HG02943 (cell line): ENCODE results near the gene TBCK.

Experiments
- ATAC-seq: cut with Tn5 transposase; IDR thresholded peaks from one replicate; pipeline ENCODE4 v1.9.1; 2021; ENCODE audit warnings: mild to moderate bottlenecking, low read depth, moderate library complexity; ENCODE audit not compliant: unreplicated experiment

The TBCK gene

GRCh38 chr4:106056914-106057313, 259.1 kb downstream of the TBCK start:
- no peak for ATAC-seq

GRCh38 chr4:106051514-106051913, 264.5 kb downstream of the TBCK start:
- no peak for ATAC-seq

- ATAC-seq = no peak
Measured at GRCh38 chr4:106049490-106049889, 266.5 kb downstream of the TBCK start.

- ATAC-seq = no peak
Measured at GRCh38 chr4:106048250-106048971, 267.6 kb downstream of the TBCK start.

GRCh38 chr4:106046083-106046482, 269.9 kb downstream of the TBCK start:
- ATAC-seq = no peak

GRCh38 chr4:106041294-106042002, 274.6 kb downstream of the TBCK start:
- ATAC-seq = no peak

- no peak for ATAC-seq
Measured at GRCh38 chr4:106039796-106040195, 276.2 kb downstream of the TBCK start.

GRCh38 chr4:106038908-106039307, 277.1 kb downstream of the TBCK start:
- ATAC-seq = no peak

GRCh38 chr4:106038012-106038411, 278.0 kb downstream of the TBCK start:
- ATAC-seq = no peak

GRCh38 chr4:106036848-106037247, 279.2 kb downstream of the TBCK start:
- no peak for ATAC-seq

- no peak for ATAC-seq
Measured at GRCh38 chr4:106036334-106036733, 279.7 kb downstream of the TBCK start.

- ATAC-seq = no peak
Measured at GRCh38 chr4:106035204-106035603, 280.8 kb downstream of the TBCK start.

- no peak for ATAC-seq
Measured at GRCh38 chr4:106034751-106035150, 281.3 kb downstream of the TBCK start.

- no peak for ATAC-seq
Measured at GRCh38 chr4:106034220-106034619, 281.8 kb downstream of the TBCK start.

GRCh38 chr4:106033469-106033868, 282.5 kb downstream of the TBCK start:
- ATAC-seq = no peak

- ATAC-seq = no peak
Measured at GRCh38 chr4:106032851-106033286, 283.1 kb downstream of the TBCK start.

- ATAC-seq = no peak
Measured at GRCh38 chr4:106022454-106022853, 293.6 kb downstream of the TBCK start.

- ATAC-seq = no peak
Measured at GRCh38 chr4:106021737-106022410, 294.1 kb downstream of the TBCK start.

- ATAC-seq = no peak
Measured at GRCh38 chr4:106019771-106020170, 296.2 kb downstream of the TBCK start.

GRCh38 chr4:106017975-106018374, 298.0 kb downstream of the TBCK start:
- ATAC-seq = no peak

GRCh38 chr4:106011387-106011786, 304.6 kb downstream of the TBCK start:
- no peak for ATAC-seq
